Gastroesophageal sphincter (tissue), 4 donors: ENCODE measurements around the gene XRCC4. TPM values are rescaled to one million over a fixed set of nuclear protein-coding genes. Genes with fewer than 3 reads are reported as not detected.

Experiments
- ATAC-seq: fragments of 150-250 bp; one replicate; pipeline ENCODE4 v1.9.1; 2016; ENCODE audit warnings: mild to moderate bottlenecking, moderate library complexity
- H3K27ac ChIP-seq, 4 donors: fragments of 200-600 bp; sonication (generic) in 3 of 4; 1 replicate in 3 of 4; 2 replicates in 1 of 4; pipeline ENCODE4 v1.5.1; 2016 to 2019
- H3K27me3 ChIP-seq: fragments of 200-600 bp; sonication (generic); one replicate; pipeline ENCODE4 v1.5.1; 2019
- H3K36me3 ChIP-seq, 2 donors: fragments of 200-600 bp; sonication (generic); one replicate each; pipeline ENCODE4 v1.5.1; 2019; ENCODE audit warnings: control low read depth in 1 of 2
- H3K4me1 ChIP-seq, 3 donors: fragments of 200-600 bp; sonication (generic); 1 replicate in 2 of 3; 2 replicates in 1 of 3; pipeline ENCODE4 v1.5.1; 2016 to 2019; ENCODE audit warnings: control low read depth in 2 of 3
- H3K4me3 ChIP-seq, 2 donors: fragments of 200-600 bp; sonication (generic); one replicate each; pipeline ENCODE4 v1.5.1; 2019; ENCODE audit warnings: mild to moderate bottlenecking in 1 of 2, moderate library complexity in 1 of 2
- H3K9me3 ChIP-seq, 3 donors: fragments of 200-600 bp; sonication (generic); one replicate each; pipeline ENCODE4 v1.5.1; 2017 to 2019; ENCODE audit warnings: control low read depth in 2 of 3
- CTCF ChIP-seq, 4 experiments: fragments of 200-600 bp in 2 of 4; fragments of 450-650 bp in 2 of 4; sonication (generic) in 1 of 4; IDR thresholded peaks; one replicate each; pipeline ENCODE4 v1.5.1; 2017 to 2019; ENCODE audit warnings: antibody characterized with exemption in 4 of 4, mild to moderate bottlenecking in 2 of 4, moderate library complexity in 2 of 4
- EP300 ChIP-seq: sonication (generic); formaldehyde crosslinking; IDR thresholded peaks from one replicate; pipeline ENCODE4 v1.6.1; 2017; ENCODE audit warnings: antibody characterized with exemption, mild to moderate bottlenecking
- POLR2A ChIP-seq, 2 donors: fragments of 450-650 bp; IDR thresholded peaks; one replicate each; pipeline ENCODE4 v1.6.1; 2017; ENCODE audit warnings: antibody characterized with exemption in 2 of 2, mild to moderate bottlenecking in 2 of 2, moderate library complexity in 1 of 2
- POLR2AphosphoS5 ChIP-seq: sonication (generic); formaldehyde crosslinking; IDR thresholded peaks from one replicate; pipeline ENCODE4 v1.6.1; 2017; ENCODE audit warnings: antibody characterized with exemption
- WGBS, 2 donors: methylation state at CpG; one replicate each; pipeline ENCODE4 v1.1.5; 2018; ENCODE audit warnings: low coverage in 1 of 2; 5-methylcytosine and 5-hydroxymethylcytosine counted together
- total RNA-seq, 4 donors: library from RNA; depleted of rRNA; stranded (reverse); fragments of >200 nt; gene quantifications; one replicate each; pipeline ENCODE4 v1.1.0, GENCODE V29; 2016

Gene XRCC4
- total RNA-seq, 4 donors from 2014 or later: 3.7 to 9.3 (median 5.4) TPM

GRCh38 chr5:83387041-83387440, 309.7 kb downstream of the XRCC4 start:
- WGBS, 2 donors: 50 to 89% methylated on average over 2 of the region's 2 CpGs
- H3K27me3 ChIP-seq: no peaks in the 10 kb centered on the region
- no peaks in the 10 kb centered on the region for H3K9me3 ChIP-seq
- no peaks in the 10 kb centered on the region for H3K4me1 ChIP-seq
- H3K36me3 ChIP-seq: no peaks in the 10 kb centered on the region
- H3K4me3 ChIP-seq: no peak overlapping the region
- no peak overlapping the region for H3K27ac ChIP-seq
- TF ChIP-seq EP300 (no peak), CTCF (IDR thresholded peaks at IDR 0.05) (no peak), POLR2AphosphoS5 (no peak), POLR2A (IDR thresholded peaks at IDR 0.05) (no peak)
- no peak for ATAC-seq

- ATAC-seq: no peak
- Histone ChIP-seq H3K27me3 (no peaks in the 10 kb centered on the region), H3K4me1 (no peaks in the 10 kb centered on the region), H3K9me3 (no peaks in the 10 kb centered on the region), H3K4me3 (no peak overlapping the region), H3K27ac (no peak overlapping the region), H3K36me3 (no peaks in the 10 kb centered on the region)
- no peak for TF ChIP-seq EP300
Measured at GRCh38 chr5:83388608-83389007, 311.3 kb downstream of the XRCC4 start.

- 87 to 88% methylated on average over 9 of the region's 9 CpGs for WGBS, 2 donors
- Histone ChIP-seq H3K4me1 (no peaks in the 10 kb centered on the region), H3K36me3 (no peaks in the 10 kb centered on the region), H3K27me3 (no peaks in the 10 kb centered on the region), H3K27ac (no peak overlapping the region), H3K9me3 (no peaks in the 10 kb centered on the region), H3K4me3 (no peak overlapping the region)
- TF ChIP-seq POLR2AphosphoS5 (no peak), POLR2A (IDR thresholded peaks at IDR 0.05) (no peak), CTCF (IDR thresholded peaks at IDR 0.05) (no peak), EP300 (no peak)
- no peak for ATAC-seq
Measured at GRCh38 chr5:83392766-83393503, 315.6 kb downstream of the XRCC4 start.

- no peak overlapping the region for H3K27ac ChIP-seq
- 81 to 100% methylated on average over 1 of the region's 1 CpG for WGBS, 2 donors
Measured at GRCh38 chr5:83393504-83393866, 316.1 kb downstream of the XRCC4 start.

GRCh38 chr5:83394190-83394589, 316.8 kb downstream of the XRCC4 start:
- Histone ChIP-seq H3K4me3 (no peak overlapping the region), H3K27me3 (no peaks in the 10 kb centered on the region), H3K36me3 (no peaks in the 10 kb centered on the region), H3K27ac (no peak overlapping the region), H3K9me3 (no peaks in the 10 kb centered on the region), H3K4me1 (no peaks in the 10 kb centered on the region)
- 93 to 100% methylated on average over 2 of the region's 2 CpGs for WGBS, 2 donors
- TF ChIP-seq POLR2AphosphoS5 (no peak), EP300 (no peak), CTCF (IDR thresholded peaks at IDR 0.05) (no peak), POLR2A (IDR thresholded peaks at IDR 0.05) (no peak)
- ATAC-seq: no peak

More at GRCh38 chr5:83393504-83393866, 316.1 kb downstream of the XRCC4 start:
- no peak for ATAC-seq
- no peaks in the 10 kb centered on the region for H3K36me3 ChIP-seq
- H3K4me3 ChIP-seq: no peak overlapping the region
- TF ChIP-seq EP300 (no peak), POLR2A (IDR thresholded peaks at IDR 0.05) (no peak), POLR2AphosphoS5 (no peak), CTCF (IDR thresholded peaks at IDR 0.05) (no peak)
- no peaks in the 10 kb centered on the region for H3K4me1 ChIP-seq
- H3K9me3 ChIP-seq: no peaks in the 10 kb centered on the region
- H3K27me3 ChIP-seq: no peaks in the 10 kb centered on the region
